Keratinocyte (primary cell): ENCODE measurements around the gene TP63. TPM values are rescaled to one million over a fixed set of nuclear protein-coding genes. Genes with fewer than 3 reads are reported as not detected.

ENCODE experiments used
- DNase-seq: peaks from one replicate; pipeline ENCODE4 v3.0.0-alpha.2; 2011; ENCODE audit warnings: low read depth, missing footprints, low spot score
- FAIRE-seq: peaks from 2 replicates; lab custom pipeline; 2011; peaks lifted over from hg19 to GRCh38; lab: Jason Lieb, UNC
- H2AFZ ChIP-seq: 2 replicates; pipeline ENCODE4 v1.6.0; 2012; ENCODE audit warnings: low read length, control low read depth, inconsistent platforms; ENCODE audit not compliant: control insufficient read depth
- H3K27ac ChIP-seq: 2 replicates; pipeline ENCODE4 v1.5.1; 2011; ENCODE audit warnings: low read length; ENCODE audit not compliant: control insufficient read depth, insufficient read depth
- H3K27me3 ChIP-seq: 3 replicates; pipeline ENCODE4 v1.6.0; 2011; ENCODE audit warnings: low read length; ENCODE audit not compliant: control insufficient read depth, insufficient read depth; ENCODE audit errors: extremely low read depth
- H3K36me3 ChIP-seq, 2 experiments: 2 replicates in 1 of 2; 3 replicates in 1 of 2; pipeline ENCODE4 v1.5.1; 2011; ENCODE audit warnings: low read length in 2 of 2, mild to moderate bottlenecking in 1 of 2; ENCODE audit not compliant: control insufficient read depth in 2 of 2, insufficient read depth in 2 of 2; ENCODE audit errors: extremely low read depth in 1 of 2
- H3K4me1 ChIP-seq: 3 replicates; pipeline ENCODE4 v1.5.1; 2011; ENCODE audit warnings: low read length; ENCODE audit not compliant: control insufficient read depth, insufficient read depth; ENCODE audit errors: extremely low read depth
- H3K4me2 ChIP-seq: 3 replicates; pipeline ENCODE4 v1.6.0; 2011; ENCODE audit warnings: low read depth, low read length; ENCODE audit not compliant: control insufficient read depth, insufficient read depth; ENCODE audit errors: extremely low read depth
- H3K4me3 ChIP-seq, 3 experiments: fragments of 200-600 bp in 1 of 3; sonication (generic) in 1 of 3; 2 replicates in 2 of 3; 3 replicates in 1 of 3; pipeline ENCODE4 v1.5.1; 2011 to 2016; ENCODE audit warnings: low read length in 3 of 3, mild to moderate bottlenecking in 3 of 3, control low read depth in 2 of 3, inconsistent platforms in 1 of 3, low read depth in 1 of 3, mixed read lengths in 1 of 3, mixed run types in 1 of 3, moderate library complexity in 1 of 3; ENCODE audit not compliant: control insufficient read depth in 2 of 3, insufficient read depth in 2 of 3; ENCODE audit errors: extremely low read depth in 1 of 3
- H3K79me2 ChIP-seq: 2 replicates; pipeline ENCODE4 v1.6.0; 2012; ENCODE audit warnings: low read length; ENCODE audit not compliant: control insufficient read depth, insufficient read depth
- H3K9ac ChIP-seq: 3 replicates; pipeline ENCODE4 v1.6.0; 2011; ENCODE audit warnings: low read length; ENCODE audit not compliant: control insufficient read depth, insufficient read depth; ENCODE audit errors: extremely low read depth
- H3K9me1 ChIP-seq: 3 replicates; pipeline ENCODE4 v1.6.0; 2011; ENCODE audit warnings: low read length; ENCODE audit not compliant: control insufficient read depth, insufficient read depth; ENCODE audit errors: extremely low read depth
- H3K9me3 ChIP-seq: 2 replicates; pipeline ENCODE4 v1.5.1; 2012; ENCODE audit warnings: low read depth, low read length; ENCODE audit not compliant: control insufficient read depth
- H4K20me1 ChIP-seq: 3 replicates; pipeline ENCODE4 v1.6.0; 2011; ENCODE audit warnings: low read length; ENCODE audit not compliant: control insufficient read depth, insufficient read depth; ENCODE audit errors: extremely low read depth
- EZH2 ChIP-seq: IDR thresholded peaks from one replicate; pipeline ENCODE4 v1.6.1; 2012; ENCODE audit warnings: inconsistent platforms, mild to moderate bottlenecking, low read length, moderate library complexity
- dilution Hi-C: fragments of 300-500 bp; cut with MboI; formaldehyde crosslinking; loops from one replicate; pipeline ENCODE4 v1.7.0; 2020; ENCODE audit warnings: low sequenced_read_pairs; ENCODE audit not compliant: extremely low pct_ligation_motif_present
- polyA plus RNA-seq, 5 experiments: library from polyadenylated mRNA; depleted of rRNA in 3 of 5; stranded (reverse) in 3 of 5; stranded (forward) in 1 of 5; unstranded in 1 of 5; fragments of >200 nt; gene quantifications; 1 replicate in 1 of 5; 2 replicates in 3 of 5; 3 replicates in 1 of 5; pipeline versions ENCODE4 v1.2.1 to v1.2.3, GENCODE V29; 2011 to 2012; ENCODE audit warnings: missing spikeins in 2 of 5, low read depth in 1 of 5, low replicate concordance in 1 of 5
- TF ChIP-seq, protein P1 (sequence below), 3 experiments: IDR thresholded peaks in 1 of 3; conservative IDR thresholded peaks in 1 of 3; optimal IDR thresholded peaks in 1 of 3; 2 replicates in 2 of 3; 3 replicates in 1 of 3; pipeline versions ENCODE3 to v1.5.1; 2011; ENCODE audit warnings: low read length in 3 of 3, mild to moderate bottlenecking in 3 of 3, moderate library complexity in 2 of 3, control low read depth in 1 of 3, inconsistent platforms in 1 of 3; ENCODE audit not compliant: insufficient read depth in 2 of 3; ENCODE audit errors: extremely low read depth in 1 of 3

TP63 gene
- polyA plus RNA-seq, 1 donor (not counting 4 experiments of a cell fraction or from before 2014, with no cell fraction given): 214 TPM

GRCh38 chr3:189754356-189754755 lies 123.2 kb downstream of the TP63 start:
- H3K27ac ChIP-seq: no peak overlapping the region
- FAIRE-seq: no peak
- no peak overlapping the region for H2AFZ ChIP-seq
- no peaks in the 10 kb centered on the region for H3K36me3 ChIP-seq
- H4K20me1 ChIP-seq: no peaks in the 10 kb centered on the region
- TF ChIP-seq, protein P1, sequence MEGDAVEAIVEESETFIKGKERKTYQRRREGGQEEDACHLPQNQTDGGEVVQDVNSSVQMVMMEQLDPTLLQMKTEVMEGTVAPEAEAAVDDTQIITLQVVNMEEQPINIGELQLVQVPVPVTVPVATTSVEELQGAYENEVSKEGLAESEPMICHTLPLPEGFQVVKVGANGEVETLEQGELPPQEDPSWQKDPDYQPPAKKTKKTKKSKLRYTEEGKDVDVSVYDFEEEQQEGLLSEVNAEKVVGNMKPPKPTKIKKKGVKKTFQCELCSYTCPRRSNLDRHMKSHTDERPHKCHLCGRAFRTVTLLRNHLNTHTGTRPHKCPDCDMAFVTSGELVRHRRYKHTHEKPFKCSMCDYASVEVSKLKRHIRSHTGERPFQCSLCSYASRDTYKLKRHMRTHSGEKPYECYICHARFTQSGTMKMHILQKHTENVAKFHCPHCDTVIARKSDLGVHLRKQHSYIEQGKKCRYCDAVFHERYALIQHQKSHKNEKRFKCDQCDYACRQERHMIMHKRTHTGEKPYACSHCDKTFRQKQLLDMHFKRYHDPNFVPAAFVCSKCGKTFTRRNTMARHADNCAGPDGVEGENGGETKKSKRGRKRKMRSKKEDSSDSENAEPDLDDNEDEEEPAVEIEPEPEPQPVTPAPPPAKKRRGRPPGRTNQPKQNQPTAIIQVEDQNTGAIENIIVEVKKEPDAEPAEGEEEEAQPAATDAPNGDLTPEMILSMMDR (optimal IDR thresholded peaks at IDR 0.05 in 1 of 3, IDR thresholded peaks at IDR 0.05 in 1 of 3, conservative IDR thresholded peaks at IDR 0.05 in 1 of 3; ENCODE audit: extremely low read depth in 1 of 3, insufficient read depth in 2 of 3, low read length in 3 of 3): no peak
- no peak for TF ChIP-seq EZH2
- H3K9me3 ChIP-seq: no peaks in the 10 kb centered on the region
- no peak for DNase-seq
- H3K79me2 ChIP-seq: no peaks in the 10 kb centered on the region
- H3K27me3 ChIP-seq: no peaks in the 10 kb centered on the region
- peaks cover 13% of the 10 kb centered on the region for H3K4me1 ChIP-seq
- no peak overlapping the region for H3K4me2 ChIP-seq
- H3K9me1 ChIP-seq: no peaks in the 10 kb centered on the region
- no peak overlapping the region for H3K9ac ChIP-seq
- no peak overlapping the region for H3K4me3 ChIP-seq
- dilution Hi-C loops: no loop called here

GRCh38 chr3:189756582-189757078 lies 125.4 kb downstream of the TP63 start:
- Histone ChIP-seq H3K9me1 (no peaks in the 10 kb centered on the region), H3K9ac (no peak overlapping the region), H3K79me2 (no peaks in the 10 kb centered on the region), H4K20me1 (no peaks in the 10 kb centered on the region), H3K4me3 (no peak overlapping the region), H3K36me3 (no peaks in the 10 kb centered on the region), H3K9me3 (peaks cover 2% of the 10 kb centered on the region), H3K27me3 (no peaks in the 10 kb centered on the region), H3K27ac (no peak overlapping the region), H2AFZ (no peak overlapping the region), H3K4me1 (peaks cover 13% of the 10 kb centered on the region), H3K4me2 (peak overlapping the region; percentile 59)
- peak; percentile 65 for FAIRE-seq
- TF ChIP-seq EZH2: no peak
- TF ChIP-seq, protein P1 (optimal IDR thresholded peaks at IDR 0.05 in 1 of 3, IDR thresholded peaks at IDR 0.05 in 1 of 3, conservative IDR thresholded peaks at IDR 0.05 in 1 of 3; ENCODE audit: extremely low read depth in 1 of 3, insufficient read depth in 2 of 3, low read length in 3 of 3): no peak
- dilution Hi-C loops: no loop called here
- DNase-seq: no peak
